GM12873 (cell line): ENCODE results near the gene MAP2K5.

Source experiments
- TF ChIP-seq, protein P1 (sequence below): IDR thresholded peaks from 2 replicates; pipeline ENCODE4 v1.5.1; 2012; ENCODE audit warnings: low read depth, mild to moderate bottlenecking, moderate library complexity, low read length, control low read depth; ENCODE audit not compliant: insufficient read depth; ENCODE audit errors: missing control alignments

MAP2K5 gene

DNA sequence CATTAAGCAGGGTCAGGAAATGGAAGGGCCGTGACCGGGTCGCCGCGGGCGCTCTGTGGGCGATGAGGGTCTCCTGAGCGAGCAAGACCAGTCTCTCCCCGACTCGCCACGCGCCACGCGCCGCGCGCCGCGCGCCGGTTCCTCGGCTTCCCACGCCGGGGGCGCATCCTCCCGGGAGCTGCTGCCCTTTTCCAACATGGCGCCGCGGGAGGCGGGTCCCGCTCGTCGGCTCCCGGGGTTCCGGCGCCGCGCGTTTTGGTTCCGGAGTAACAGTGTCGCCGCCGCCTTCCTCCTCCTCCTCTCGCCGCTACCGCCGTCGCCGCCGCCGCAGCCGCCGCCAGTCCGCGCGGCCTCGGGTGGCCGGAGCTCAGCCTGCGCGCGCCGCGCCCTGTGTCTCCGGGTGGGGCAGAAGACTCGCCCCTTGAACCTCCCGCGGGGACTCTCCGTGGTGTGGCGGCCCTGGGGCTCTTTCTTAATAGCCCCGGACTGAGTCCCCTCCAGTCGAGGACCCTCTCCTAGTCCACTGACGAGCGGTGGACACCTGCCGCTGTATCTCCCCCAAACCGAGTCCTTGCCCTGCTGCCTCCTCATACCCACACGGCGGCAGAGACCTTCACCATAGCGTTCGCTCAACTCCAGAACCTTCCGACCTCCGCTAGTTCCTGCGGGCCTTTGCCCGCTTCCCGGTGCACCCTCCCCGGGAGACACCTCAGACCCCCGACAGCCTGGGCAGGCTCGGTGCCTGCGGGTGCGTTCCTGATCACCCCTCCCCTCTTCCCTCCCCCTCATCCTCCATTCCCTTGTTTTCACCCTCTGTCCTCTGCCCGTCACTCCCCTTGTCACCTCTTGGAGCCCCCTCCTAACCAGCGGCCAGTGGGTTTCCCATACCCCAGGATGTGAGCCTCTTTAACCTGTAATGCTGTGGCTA, at the start of gene MAP2K5:
Gene MAP2K5, plus strand, starts transcription at position 284 of the 928 bp plus-strand sequence. Its CDS starts 633 bp downstream, at position 917.
- TF ChIP-seq, protein P1, sequence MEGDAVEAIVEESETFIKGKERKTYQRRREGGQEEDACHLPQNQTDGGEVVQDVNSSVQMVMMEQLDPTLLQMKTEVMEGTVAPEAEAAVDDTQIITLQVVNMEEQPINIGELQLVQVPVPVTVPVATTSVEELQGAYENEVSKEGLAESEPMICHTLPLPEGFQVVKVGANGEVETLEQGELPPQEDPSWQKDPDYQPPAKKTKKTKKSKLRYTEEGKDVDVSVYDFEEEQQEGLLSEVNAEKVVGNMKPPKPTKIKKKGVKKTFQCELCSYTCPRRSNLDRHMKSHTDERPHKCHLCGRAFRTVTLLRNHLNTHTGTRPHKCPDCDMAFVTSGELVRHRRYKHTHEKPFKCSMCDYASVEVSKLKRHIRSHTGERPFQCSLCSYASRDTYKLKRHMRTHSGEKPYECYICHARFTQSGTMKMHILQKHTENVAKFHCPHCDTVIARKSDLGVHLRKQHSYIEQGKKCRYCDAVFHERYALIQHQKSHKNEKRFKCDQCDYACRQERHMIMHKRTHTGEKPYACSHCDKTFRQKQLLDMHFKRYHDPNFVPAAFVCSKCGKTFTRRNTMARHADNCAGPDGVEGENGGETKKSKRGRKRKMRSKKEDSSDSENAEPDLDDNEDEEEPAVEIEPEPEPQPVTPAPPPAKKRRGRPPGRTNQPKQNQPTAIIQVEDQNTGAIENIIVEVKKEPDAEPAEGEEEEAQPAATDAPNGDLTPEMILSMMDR, result no peak

DNA sequence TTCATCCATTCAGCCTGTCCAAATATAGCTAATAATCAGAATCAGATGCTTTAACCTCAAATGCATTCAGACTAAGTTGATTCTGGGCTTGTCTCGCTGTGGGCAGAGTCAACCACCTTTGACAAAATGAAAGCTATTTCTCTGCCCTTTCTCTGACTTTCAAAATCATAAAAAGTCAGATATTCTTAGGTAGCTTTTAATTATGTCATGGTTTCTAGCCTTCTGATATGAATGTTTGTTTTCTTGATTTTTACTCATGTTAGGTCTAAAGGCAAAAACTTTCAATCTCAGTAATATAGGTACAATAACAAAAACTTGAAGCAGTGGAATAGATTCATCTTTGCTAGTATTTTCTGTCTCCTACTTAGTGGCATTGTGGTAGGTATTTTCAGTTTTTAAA, 46.9 kb upstream of the MAP2K5 start:
- TF ChIP-seq, protein P1, result no peak

DNA sequence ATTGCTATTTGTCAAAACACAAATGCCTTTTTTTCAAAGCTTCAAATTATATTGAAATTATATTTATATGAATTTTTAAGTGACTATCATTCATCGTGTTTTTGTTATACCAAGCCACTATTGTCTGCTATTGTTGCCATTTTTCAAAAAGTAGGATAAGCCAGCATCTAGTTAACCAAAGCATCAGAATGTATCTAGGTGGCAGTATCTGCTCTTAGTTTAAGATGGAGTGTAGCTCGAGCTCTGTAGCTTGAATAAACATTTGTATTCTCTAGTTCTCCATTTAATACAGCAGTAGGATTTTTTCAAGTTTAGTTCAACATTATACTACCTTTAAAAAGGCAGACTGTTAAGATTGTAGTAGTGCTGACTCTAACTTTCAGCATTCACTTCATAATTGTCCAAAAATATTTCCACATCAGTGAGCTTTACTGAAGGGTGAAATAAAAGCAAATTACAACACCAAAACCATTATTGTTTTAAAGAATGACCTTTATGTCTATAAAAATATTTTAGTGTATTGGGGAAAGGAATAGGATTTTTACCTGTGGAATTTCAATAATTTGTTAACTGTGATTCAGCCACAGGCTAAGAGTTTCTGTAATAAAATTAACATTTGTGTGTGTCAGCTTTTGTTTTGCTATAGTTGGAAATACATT, 41.2 kb upstream of the MAP2K5 start:
- TF ChIP-seq, protein P1, result peak; percentile 22

DNA sequence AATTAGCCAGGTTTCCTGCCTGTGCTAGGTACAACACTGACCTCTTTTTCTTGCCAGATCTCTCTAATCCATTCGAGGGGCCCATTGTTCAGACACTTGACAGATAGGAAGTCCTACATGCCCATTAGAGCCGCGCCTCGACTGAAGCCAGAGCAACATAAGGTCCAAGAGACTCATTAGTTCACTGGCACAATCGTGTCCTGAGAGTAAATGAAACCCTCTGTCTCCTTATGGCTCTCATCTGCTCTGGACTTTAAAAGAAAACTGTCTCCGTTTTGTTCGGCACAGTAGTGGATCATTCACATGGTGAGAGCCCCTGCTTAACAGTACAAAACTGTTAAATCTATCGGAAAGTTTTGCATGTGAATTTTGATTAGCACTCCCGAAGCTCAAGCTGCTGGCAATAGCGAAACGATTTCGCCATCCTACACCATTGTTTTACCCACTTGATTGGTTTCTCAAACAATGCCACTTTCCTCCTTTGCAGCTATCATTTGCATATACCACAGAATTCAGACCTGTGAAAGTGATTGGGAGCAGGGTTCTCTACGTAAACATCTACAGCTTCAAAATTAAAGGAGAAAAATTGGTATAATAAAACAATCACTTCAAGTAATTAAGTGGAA, 40.6 kb upstream of the MAP2K5 start:
- TF ChIP-seq, protein P1, result no peak

DNA sequence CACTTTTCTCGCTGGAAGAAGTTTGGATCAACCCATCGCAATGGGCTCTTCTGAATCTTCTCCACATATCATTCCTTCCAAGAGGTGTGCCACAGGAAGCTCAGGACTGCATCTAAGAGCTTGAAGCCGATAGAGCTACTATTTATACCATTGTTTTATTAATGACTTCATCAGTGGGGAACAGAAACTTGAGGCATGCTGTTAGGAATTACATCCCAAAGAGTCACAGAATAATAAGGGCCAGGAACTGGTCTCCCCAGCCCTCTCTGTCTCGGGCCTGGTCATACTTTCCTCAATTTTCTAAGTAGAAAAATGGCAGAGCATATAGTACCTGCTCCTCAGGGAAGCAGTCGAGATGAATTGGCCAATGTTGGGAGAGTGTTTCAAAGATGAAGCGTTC, 38.4 kb upstream of the MAP2K5 start:
- TF ChIP-seq, protein P1, result no peak

DNA sequence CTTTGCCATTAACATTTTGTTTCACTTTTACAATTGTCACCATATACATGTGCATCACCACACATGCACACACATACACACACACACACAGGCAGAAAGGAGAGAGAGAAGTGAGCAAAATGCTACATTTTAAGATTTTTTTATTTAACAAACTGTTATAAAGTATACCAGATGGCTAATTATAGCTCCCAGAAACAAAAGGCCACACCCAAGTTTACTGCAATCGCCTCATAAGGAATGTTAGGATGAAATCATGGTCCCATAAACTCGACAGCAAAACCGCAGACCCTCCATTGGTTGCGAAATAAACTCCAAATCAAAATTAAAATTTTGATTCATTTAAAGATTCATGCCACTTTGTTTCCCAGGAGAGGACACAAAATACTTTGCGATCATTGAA, 37.7 kb upstream of the MAP2K5 start:
- TF ChIP-seq, protein P1, result no peak
